HG02798 (cell line): ENCODE data around the gene METRNL.
"Not testable (repeated sequence)": the region's sequence is repeated elsewhere in the genome, so short reads cannot be mapped to it uniquely, and the experiment has no call there.

Experiments used
- ATAC-seq: cut with Tn5 transposase; IDR thresholded peaks from one replicate; pipeline ENCODE4 v1.9.1; 2021; ENCODE audit warnings: mild to moderate bottlenecking; ENCODE audit not compliant: unreplicated experiment, poor library complexity

Gene METRNL, protein sequence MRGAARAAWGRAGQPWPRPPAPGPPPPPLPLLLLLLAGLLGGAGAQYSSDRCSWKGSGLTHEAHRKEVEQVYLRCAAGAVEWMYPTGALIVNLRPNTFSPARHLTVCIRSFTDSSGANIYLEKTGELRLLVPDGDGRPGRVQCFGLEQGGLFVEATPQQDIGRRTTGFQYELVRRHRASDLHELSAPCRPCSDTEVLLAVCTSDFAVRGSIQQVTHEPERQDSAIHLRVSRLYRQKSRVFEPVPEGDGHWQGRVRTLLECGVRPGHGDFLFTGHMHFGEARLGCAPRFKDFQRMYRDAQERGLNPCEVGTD

DNA sequence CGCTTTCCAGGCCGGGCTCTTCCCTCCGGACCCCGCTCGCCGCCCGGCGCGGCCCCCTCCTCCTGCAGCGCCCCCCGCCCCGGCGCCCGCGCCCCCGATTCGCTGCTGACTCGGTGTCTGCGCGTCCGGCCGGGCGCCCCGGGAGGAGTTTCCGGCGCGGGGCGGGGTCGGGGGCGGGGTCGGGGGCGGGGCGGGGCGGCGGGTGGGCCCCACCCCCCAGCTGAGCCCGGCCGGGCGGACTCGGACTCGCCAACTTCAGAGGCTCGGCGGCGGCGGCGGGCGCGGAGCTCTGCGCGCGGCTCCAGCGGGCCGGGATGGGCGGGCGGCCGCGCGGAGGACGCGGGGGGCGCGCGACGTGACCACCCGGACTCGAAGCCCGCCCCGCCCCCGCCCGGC lies at the start of gene METRNL:
Gene METRNL (plus strand): TSS at position 258 of the 396 bp plus-strand sequence. CDS start 207 bp downstream, outside the sequence.
- peak; percentile 61 for ATAC-seq

DNA sequence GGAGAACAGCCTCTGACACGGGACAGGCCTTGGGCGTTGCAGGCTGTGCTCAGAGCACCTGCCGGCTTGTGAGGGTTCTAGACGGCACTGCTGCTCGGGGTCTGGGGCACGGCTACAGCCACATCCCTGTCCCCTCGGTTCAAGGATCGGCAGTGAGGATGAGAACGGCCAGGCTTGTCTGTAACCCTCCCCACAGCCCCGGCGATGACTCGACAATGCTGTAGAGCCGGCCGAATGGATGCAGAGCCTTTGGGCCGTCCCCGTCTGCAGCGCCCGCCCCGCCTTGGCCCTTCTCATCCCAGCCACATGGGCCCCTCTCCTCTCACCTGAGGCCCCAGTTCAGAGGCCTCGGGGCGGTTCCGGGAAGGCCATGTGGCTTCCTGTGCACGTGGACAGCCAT lies 49.0 kb upstream of the METRNL start:
- no peak for ATAC-seq

DNA sequence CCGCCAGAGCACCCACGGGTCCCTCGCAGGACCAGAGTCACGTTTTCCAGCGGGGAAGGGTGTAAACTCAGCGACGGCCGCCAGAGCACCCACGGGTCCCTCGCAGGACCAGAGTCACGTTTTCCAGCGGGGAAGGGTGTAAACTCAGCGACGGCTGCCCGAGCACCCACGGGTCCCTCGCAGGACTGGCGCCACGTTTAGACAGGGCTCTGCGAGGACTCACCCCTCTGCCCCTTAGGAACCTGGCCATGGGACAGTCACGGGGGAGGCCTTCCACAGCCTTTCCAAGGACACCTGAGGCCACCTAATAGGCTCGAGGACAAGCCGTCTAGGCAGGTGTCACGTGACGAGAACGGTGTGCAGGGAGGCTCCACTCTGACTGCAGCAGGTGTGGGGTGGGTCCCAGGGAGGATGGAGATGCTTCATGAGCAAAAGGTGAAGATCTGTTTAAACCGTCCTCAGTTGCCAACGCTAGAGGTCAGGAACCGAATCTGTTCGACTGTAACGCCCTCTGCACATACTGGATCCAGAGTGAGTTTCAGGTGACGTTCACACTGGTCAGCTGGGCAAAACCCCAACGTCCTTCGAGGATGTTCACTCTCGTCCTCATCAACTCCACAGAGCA lies 48.0 kb upstream of the METRNL start:
- no peak for ATAC-seq

DNA sequence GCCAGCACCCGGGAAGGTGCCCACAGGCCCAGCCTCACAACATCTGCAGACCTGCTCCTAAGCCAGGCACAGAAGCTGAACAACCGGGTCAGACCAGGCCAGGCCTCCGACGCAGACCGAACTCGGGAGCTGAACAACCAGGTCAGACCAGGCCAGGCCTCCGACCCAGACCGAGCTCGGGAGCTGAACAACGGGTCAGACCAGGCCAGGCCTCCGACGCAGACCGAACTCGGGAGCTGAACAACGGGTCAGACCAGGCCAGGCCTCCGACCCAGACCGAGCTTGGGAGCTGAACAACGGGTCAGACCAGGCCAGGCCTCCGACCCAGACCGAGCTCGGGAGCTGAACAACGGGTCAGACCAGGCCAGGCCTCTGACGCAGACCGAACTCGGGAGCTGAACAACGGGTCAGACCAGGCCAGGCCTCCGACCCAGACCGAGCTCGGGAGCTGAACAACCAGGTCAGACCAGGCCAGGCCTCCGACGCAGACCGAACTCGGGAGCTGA lies 47.4 kb upstream of the METRNL start:
- ATAC-seq = not testable (repeated sequence)

DNA sequence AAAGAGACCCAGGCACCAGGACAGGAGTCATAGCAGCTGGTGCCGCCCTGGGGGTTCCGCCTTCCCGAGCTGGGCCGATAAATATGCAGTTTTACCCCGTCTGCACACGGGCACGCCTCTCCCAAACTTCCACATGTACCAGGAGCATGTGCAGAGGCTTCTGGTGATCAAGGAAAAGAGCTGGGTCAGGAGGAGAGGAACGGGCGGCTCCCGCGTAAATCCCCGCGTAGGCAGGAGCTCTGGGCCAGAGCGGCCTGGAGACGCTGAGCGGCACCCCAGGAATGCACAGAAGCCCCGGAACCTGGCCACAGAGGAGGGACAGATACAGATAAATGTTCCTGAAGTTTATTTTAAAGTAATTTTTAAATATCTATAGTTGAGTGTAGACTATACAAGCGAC lies 46.6 kb upstream of the METRNL start:
- ATAC-seq = no peak

DNA sequence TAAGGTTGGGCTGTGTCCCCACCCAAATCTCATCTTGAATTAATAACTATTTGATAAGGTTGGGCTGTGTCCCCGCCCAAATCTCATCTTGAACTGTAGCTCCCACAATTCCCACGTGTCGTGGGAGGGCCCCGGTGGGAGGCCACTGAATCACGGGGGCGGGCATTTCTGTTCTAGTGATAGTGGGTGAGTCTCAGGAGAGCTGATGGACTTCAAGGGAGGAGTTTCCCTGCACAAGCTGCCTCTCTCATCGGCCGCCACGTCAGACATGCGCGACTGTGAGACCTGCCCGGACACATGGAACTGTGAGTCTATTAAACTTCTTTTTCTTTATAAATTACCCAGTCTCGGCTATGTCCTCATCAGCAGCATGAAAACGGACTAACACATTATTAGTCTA lies 44.9 kb upstream of the METRNL start:
- ATAC-seq = no peak

DNA sequence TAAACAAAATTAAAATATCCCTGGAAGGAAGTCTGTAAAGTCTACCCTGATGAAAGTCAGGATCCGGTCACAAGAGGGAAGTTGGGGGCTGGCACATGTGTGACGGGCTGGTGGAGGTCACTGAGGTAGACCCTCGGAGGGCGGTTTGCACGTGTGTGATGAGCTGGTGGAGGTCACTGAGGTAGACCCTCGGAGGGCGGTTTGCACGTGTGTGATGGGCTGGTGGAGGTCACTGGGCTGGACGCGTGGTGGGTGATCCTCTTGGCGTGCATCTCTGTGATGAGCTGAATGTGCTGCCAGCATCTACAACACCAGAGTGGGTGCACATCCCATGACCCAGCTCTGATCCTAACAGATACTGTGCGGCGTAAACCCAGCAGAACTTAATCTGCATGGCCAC lies 43.7 kb upstream of the METRNL start:
- ATAC-seq = no peak

DNA sequence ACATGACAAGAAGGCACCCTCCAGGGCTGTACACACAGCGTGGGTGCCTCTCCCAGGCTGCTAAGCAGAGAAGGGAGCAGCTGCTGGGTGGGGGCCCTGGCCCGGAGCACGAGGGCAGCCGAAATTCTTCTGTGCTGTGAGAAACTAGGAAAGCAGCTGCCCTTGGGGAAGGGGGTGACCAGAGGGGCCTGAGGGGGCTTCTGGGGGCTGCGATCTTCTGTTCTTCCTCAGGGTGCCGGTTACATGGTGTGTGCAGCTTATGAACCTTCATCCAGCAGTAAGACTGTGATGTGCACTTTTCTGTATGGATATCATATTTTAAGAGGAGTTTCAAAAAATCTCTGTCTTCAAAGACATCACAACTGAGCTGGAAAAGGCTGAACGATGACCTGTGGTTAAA lies 43.2 kb upstream of the METRNL start:
- no peak for ATAC-seq

DNA sequence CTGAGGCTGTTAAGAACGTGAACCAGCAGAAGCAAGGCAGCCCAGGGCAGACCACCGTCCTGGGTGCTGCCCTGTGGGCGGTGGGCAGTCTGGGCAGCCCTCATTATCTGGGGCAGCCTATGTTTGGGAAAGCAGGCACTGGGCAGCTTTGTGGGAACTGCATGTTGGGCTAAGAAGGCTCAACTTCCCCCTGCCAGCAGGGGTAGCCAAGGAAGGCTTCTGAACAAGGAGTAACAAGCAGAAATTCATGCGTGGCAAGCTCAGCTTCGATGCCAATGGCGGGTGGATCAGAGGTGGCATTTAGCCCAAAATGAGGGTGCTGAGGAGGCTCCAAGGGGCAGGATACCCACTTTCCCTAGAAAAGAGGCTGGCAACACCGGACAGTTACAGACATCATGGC lies 42.7 kb upstream of the METRNL start:
- no peak for ATAC-seq

DNA sequence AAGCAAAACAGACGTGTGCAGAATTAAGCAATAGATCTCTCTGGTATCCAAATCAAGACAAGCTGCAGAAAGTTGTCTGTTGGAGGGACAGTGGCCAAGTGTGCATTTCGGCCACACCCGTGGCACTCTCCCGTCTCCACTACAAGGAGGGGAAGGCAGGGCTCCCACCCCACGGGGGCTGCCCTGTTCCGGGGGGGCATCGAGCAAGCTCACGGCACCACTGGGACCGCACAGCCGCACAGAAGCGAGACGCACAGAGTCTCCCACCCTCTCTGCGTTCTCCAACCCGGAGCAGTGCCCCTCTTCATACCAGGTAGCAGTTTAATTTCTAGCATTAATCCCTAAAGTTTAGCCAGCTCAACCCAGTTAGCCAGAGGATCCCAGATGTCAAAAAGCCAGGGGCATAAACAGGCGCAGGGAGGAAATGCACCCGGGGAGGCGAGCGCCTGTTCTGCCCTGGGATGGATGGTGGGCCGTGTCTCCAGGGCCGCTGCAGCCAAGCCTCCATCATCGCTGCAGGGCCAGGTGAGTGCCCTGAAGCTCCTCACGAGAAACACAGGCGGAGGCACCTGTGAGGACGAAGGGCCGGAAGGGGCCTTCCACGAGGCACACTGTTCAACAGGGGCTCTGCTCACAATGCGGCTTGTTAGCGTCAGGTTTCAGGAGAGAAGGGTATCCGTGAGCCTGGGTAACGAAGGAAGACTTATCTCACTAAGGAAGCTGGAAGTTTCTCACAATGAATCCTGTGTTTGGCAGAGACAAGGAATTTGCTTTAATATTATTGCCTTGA lies 42.1 kb upstream of the METRNL start:
- no peak for ATAC-seq

DNA sequence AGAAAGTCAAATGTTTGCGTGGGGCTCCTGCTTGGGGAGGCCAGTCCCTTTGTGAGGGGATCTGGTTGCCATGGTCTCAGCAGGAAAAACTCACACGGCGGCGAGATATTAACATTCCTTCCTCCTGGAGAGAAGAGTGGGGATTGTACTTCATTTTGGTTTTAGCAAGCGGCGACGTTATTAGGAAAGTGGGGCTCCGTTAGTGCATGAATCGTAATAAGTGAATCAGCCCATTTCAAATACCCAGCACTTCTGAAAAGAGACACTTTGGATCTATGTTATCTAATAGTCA lies 41.6 kb upstream of the METRNL start:
- ATAC-seq = no peak

DNA sequence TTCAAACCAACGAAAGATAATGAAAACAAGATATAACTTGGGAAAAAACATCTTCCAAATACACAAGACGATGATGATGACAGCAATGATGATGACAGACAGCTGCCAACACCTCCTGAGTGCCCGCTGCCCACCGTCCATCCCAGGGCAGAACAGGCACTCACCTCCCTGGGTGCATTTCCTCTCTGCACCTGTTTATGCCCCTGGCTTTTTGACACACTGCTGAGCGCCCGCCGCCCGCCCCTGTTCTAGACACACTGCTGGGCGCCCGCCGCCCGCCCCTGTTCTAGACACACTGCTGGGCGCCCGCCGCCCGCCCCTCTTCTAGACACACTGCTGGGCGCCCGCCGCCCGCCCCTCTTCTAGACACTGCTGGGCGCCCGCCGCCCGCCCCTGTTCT lies 40.4 kb upstream of the METRNL start:
- not testable (repeated sequence) for ATAC-seq

DNA sequence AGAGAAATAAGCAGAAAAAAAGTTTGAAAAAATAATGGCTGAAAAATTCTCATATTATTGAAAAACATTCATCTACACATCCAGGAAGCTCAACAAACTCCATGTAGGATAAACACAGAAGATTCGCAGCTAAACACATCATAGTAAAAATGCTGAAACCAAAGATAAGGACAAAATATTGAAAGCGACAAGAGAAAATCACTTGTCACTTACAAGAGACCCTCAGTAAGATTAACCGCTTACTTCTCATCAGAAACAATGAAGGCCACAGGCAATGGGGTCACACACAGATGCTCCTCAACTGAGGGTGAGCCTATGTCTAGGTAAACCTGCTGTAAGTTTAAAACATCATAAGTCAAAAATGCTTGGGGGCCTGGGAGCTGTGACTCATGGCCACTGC lies 38.1 kb upstream of the METRNL start:
- no peak for ATAC-seq

DNA sequence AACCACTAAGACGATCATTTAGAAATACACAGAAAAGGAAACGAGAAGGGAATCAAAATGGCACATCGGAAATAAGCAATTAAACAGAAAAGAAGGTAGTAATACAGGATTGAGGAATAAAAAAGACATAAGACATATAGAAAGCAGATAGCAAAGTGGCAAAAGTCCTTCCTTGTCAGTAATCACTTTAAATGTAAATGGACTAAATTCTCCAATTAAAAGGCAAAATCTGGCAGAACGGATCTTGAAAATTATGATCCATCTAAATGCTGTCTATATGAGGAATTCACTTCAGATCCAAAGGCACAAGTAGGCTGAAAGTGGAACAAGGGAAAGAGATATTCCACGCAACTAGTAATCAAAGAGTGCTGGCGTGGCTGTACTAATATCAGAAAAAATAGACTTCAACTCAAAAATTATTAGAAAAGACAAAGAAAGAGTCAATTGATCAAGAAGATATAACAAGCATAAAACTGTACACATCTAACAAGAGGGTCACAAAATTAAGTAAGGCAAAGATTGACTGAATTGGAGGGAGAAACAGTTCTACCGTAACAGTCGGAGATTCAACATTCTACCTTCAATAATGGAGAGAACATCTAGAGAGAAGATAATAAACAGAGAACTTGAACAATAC lies 36.8 kb upstream of the METRNL start:
- no peak for ATAC-seq

DNA sequence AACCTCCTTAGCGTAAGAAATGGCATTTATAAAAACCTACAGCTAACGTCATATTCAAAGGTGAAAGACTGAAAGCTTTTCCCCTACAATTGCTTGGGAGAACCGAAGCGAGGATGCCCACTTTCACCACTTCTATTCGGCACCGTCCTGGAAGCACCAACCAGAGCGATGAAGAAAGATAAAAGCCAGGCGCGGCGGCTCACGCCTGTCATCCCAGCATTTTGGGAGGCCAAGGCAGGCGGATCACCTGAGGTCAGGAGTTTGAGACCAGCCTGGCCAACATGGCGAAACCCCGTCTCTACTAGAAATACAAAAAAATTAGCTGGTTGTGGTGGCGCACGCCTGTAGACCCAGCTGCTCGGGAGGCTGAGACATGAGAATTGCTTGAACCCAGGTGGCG lies 34.9 kb upstream of the METRNL start:
- not testable (repeated sequence) for ATAC-seq

DNA sequence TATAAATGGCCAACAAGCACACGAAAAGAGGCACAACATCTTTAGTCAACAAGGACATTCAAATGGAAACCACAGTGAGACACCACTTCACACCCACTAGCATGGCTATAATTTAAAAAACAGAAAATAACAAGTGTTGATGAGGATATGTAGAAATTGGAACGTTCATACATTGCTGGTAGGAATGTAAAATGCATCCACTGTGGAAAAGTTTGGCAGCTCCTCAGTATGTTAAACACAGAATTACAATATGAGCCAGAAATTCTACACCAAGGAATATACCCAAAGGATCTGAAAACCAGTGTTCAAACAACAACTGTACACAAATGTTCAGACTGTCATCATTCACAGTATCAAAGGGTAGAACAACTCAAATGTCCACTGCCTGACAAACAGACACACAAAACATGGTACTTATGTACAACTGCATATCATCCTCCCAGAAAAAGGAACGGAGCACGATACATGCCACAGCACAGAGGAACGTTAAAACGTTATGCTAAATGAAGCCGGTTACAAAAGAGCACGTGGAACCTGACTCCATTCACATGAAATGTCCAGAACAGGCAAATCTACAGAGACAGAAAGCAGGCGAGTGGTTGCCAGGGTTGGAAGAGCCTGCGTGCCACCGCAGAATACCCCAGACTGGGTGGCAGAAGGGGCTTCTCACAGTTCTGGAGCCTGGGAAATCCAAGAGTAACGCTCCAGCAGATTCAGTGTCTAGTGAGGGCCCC lies 32.8 kb upstream of the METRNL start:
- ATAC-seq = no peak

DNA sequence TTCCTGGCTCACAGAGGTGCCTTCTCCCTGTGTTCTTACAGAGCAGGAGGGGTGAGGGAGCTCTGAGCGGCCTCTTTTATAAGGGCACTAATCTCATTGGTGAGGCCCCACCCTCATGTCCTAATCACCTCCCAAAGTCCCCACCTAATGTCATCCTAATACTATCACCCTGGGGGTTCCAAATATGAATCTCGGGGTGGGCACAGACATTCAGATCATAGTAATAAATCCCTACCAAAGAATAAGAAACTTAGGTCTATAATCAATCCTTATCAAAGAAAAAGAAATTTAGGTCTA lies 32.3 kb upstream of the METRNL start:
- ATAC-seq = no peak

DNA sequence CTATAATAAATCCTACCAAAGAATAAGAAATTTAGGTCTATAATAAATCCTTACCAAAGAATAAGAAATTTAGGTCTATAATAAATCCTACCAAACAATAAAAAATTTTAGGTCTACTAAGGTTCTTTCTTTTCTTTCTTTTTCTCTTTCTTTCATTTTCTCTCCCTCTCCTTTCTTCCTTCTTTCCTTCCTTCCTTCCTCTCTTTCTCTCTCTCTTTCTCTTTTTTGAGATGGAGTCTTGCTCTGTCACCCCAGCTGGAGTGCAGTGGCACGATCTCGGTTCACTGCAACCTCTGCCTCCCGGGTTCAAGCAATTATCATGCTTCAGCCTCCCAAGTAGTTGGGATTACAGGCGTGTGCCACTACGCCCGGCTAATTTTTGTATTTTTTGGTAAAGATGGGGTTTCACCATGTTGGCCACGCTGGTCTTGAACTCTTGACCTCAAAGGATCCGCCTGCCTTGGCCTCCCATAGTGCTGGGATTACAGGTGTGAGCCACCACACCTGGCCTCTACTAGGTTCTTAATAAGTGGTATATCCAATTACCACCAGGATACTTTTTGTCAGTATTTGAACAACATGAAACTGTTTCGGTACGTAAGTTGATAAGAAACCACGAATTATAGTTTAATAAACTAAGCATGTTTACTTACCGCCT lies 31.5 kb upstream of the METRNL start:
- ATAC-seq = not testable (repeated sequence)

DNA sequence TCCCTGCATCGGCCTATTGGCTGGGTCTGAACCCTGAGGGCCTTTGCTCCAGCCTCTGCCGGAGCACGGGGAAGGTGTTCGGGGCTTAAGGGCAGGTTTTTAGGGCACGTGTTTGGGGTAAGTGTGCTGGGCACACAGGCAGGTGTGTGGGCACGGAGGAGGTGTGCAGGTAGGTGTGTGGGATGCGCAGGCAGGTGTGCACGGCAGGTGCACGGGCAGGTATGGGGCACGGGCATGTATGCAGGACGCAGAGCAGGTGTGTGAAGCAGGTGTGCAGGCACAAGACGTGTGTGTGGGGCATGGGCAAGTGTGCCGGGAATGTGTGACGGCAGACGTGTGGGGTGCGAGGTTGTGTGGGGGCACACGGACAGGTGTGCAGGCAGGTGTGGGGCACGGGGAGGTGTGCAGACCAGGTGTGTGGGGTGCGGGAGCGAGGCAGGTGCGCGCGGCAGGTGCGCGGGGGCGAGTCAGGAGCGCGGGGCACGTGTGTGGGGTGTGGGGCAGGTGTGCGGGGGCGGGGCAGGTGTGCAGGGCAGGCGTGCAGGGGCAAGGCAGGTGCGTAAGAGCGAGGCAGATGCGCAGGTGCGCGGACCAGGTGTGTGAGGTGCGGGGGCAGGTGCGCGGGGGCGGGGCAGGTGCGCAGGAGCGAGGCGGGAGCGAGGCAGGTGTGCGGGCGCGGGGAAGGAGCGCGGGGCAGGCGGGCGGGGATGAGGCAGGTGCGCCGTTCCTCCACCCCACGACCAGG lies 28.6 kb upstream of the METRNL start:
- no peak for ATAC-seq
